NCI-H2081 treated with DMSO at 0.1 percent for 48 hours (cell line): ENCODE measurements around the gene TMEM271.

ENCODE experiments used
- DNase-seq: peaks from one replicate; lab custom pipeline; 2025; lab: John Stamatoyannopoulos, UW

TMEM271 gene

GRCh38 chr4:576245-576821, at the start of gene TMEM271:
Gene TMEM271, minus strand, starts transcription at chr4:576295. Its CDS starts 233 bp downstream, at chr4:576062.
- DNase-seq = no peak

- no peak for DNase-seq
Observed at GRCh38 chr4:625631-626161, 49.6 kb upstream of the TMEM271 start.

- no peak for DNase-seq
Observed at GRCh38 chr4:624705-625590, 48.9 kb upstream of the TMEM271 start, which contains the start of gene PDE6B. Gene PDE6B, plus strand, starts transcription at chr4:625573. Its CDS starts 54 bp downstream, at chr4:625627.

- no peak for DNase-seq
Observed at GRCh38 chr4:623914-624566, 47.9 kb upstream of the TMEM271 start.

GRCh38 chr4:622996-623913, 47.2 kb upstream of the TMEM271 start:
- DNase-seq = no peak

- no peak for DNase-seq
Observed at GRCh38 chr4:622071-622995, 46.2 kb upstream of the TMEM271 start.

- DNase-seq = no peak
Observed at GRCh38 chr4:621296-622070, 45.4 kb upstream of the TMEM271 start.

- no peak for DNase-seq
Observed at GRCh38 chr4:620851-621261, 44.8 kb upstream of the TMEM271 start.

- no peak for DNase-seq
Observed at GRCh38 chr4:620201-620600, 44.1 kb upstream of the TMEM271 start.

- DNase-seq = no peak
Observed at GRCh38 chr4:617644-618641, 41.8 kb upstream of the TMEM271 start.

- no peak for DNase-seq
Observed at GRCh38 chr4:616911-617643, 41.0 kb upstream of the TMEM271 start.

GRCh38 chr4:616091-616490, 40.0 kb upstream of the TMEM271 start:
- no peak for DNase-seq

- no peak for DNase-seq
Observed at GRCh38 chr4:613126-613525, 37.0 kb upstream of the TMEM271 start.

- no peak for DNase-seq
Observed at GRCh38 chr4:612749-613125, 36.6 kb upstream of the TMEM271 start.

GRCh38 chr4:612052-612748, 36.1 kb upstream of the TMEM271 start:
- no peak for DNase-seq

GRCh38 chr4:610411-611261, 34.5 kb upstream of the TMEM271 start:
- DNase-seq = no peak
